ENCODE data around the gene METTL9.
"Not testable (repeated sequence)": the region's sequence is repeated elsewhere in the genome, so short reads cannot be mapped to it uniquely, and the experiment has no call there.

METTL9 gene

DNA sequence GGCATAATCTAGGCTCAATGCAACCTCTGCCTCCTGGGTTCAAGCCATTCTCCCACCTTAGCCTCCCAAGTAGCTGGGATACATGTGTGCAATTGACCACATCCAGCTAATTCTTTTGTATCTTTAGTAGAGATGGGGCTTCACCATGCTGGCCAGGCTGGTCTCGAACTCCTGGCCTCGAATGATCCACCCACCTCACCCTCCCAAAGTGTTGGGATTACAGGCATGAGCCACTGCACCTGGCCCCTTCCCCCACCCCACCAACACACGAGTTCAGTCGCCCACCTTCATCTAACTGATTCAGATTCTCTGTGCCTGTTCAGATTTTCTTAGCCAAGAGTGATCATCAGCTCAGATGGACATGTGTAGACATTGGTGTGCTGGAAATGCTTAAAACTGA is 25.0 kb upstream of the METTL9 start:
- DNase-seq (ENCODE audit: low spot score): no peak

DNA sequence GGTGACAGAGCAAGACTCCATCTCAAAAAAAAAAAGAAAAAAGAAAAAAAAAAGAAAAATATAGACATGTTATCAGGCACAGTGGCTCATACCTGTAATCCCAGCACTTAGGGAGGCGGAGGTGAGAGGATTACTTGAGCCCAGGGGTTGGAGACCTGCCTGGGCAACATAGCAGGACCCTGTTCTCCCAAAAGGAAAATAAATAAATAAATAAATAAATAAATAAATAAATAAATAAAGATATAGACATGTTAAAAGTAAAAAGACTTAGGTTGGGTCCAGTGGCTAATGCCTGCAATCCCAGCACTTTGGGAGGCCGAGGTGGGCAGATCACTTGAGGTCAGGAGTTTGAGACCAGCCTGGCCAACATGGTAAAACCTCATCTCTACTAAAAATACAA is 23.1 kb upstream of the METTL9 start:
- not testable (repeated sequence) for DNase-seq (ENCODE audit: low spot score)

DNA sequence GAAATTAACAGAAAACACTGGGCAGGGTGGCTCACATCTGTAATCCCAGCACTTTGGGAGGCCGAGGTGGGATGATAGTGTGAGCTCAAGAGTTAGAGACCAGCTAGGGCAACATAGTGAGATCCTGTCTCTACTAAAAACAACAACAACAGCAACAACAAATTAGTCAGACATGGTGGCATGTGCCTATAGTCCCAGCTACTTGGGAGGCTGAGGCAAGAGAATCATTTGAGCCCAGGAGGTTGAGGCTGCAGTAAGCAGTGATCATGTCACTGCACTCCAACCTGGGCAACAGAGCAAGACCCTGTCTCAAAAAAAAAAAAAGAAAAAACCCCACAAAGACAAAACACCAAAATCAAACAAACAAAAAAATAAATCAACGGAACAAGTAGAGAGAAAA is 21.9 kb upstream of the METTL9 start:
- not testable (repeated sequence) for DNase-seq (ENCODE audit: low spot score)

DNA sequence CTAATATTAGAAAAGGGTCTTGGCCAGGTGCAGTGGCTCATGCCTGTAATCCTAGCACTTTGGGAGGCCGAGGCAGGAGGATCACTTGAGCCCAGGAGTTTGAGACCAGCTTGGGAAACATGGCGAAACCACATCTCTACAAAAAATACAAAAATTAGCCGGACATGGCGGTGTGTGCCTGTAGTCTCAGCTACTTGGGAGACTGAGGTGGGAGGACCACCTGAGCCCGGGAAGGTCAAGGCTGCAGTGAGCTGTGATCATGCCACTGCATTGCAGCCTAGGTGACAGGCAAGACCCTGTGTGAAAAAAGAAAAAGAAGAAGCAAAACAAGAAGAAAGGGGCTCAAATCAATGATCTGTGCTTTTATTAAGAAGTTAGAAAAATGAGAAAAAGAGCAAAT is 21.1 kb upstream of the METTL9 start:
- not testable (repeated sequence) for DNase-seq (ENCODE audit: low spot score)

DNA sequence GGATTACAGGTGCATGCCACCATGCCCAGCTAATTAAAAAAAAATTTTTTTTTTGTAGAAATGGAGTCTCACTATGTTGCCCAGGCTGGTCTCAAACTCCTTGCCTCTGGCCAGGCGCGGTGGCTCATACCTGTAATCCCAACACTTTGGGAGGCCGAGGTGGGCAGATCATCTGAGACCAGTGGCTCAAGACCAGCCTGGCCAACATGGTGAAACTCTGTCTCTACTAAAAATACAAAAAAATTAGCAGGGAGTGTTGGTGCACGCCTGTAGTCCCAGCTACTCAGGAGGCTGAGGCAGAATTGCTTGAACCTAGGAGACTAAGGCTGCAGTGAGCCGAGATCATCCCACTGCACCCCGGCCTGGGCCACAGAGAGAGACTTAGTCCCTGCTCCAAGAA is 19.2 kb upstream of the METTL9 start:
- not testable (repeated sequence) for DNase-seq (ENCODE audit: low spot score)

DNA sequence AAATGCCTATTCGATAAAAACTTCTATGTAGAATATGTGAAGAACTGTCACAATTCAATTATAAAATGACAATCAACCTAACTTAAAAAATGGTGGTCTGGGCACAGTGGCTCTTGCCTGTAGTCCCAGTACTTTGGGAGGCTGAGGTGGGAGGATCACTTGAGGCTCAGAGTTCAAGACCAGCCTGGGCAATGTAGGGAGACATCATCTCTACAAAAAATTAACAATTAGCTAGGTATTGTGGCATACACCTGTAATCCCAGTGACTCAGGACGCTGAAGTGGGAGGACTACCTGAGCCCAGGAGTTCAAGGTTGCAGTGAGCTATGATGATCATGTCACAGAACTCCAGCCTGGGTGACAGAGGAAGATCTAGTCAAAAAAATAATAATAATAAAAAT is 18.6 kb upstream of the METTL9 start:
- DNase-seq (ENCODE audit: low spot score): no peak

DNA sequence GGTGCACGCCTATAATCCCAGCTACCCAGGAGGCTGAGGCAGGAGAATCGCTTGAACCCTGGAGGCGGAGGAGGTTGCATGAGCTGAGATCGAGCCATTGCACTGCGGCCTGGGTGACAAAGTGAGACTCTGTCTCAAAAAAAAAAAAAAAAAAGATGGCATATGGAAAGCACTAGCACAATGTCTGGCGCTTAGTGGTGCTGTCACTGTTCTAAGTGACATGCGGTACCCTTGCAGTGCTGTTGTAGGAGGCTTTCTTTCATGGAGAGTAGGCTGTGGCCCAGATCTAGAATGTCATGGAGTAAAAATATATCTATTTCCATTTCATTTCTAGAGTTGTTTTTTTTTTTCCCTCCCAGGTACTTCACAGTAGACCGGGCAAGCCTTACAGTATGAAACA is 14.6 kb upstream of the METTL9 start:
- DNase-seq (ENCODE audit: low spot score): no peak

DNA sequence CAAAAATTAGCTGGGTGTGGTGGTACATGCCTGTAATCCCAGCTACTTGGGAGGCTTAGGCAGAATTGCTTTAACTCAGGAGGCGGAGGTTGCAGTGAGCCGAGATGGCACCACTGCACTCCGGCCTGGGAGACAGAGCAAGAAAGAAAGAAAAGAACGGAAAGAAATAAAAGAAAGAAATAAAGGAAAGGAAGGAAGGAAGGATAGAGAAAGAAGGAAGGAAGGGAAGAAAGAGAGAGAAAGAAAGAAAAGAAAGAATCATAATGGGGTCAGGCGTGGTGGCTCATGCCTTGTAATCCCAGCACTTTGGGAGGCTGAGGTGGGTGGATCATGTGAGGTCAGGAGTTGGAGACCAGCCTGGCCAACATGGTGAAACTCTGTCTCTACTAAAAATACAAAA is 10.8 kb upstream of the METTL9 start:
- DNase-seq (ENCODE audit: low spot score): not testable (repeated sequence)

DNA sequence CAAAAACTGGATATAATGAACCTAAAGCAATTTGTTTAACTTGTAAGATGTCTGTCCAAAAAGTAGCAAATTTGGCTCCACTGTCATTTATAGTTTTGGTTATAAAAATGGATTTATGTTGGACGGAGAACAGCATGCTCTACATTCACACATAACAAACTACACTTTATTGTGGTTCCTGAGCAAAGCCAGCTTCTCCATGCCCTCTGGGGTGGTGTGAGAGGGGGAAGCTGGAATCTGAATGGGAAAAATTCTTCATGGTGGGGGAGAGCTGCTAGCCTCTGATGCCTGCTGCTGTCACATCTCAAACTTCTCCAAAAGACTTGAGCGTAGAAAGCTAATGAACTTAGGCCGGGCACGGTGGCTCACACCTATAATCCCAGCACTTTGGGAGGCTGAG is 9.8 kb upstream of the METTL9 start:
- no peak for DNase-seq (ENCODE audit: low spot score)

DNA sequence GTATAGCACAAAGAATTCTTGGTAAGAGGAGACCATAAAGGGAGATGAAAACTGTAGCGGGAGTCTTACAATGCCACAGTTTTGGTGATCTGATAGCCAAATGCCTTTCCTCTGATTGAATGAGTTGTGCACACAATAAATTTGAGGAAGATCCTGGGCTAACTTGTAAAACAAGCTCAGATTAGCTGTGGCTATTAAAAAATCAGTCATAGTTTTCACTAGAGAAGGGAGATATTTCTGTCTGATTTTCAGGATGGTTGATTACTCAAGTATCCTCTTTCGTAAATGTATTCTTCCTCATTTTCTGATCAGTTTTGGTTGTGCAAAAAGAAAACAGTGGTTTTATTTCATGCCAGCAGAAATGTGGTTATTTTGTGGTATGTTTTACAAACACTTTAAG is 9.1 kb upstream of the METTL9 start:
- DNase-seq (ENCODE audit: low spot score): no peak

DNA sequence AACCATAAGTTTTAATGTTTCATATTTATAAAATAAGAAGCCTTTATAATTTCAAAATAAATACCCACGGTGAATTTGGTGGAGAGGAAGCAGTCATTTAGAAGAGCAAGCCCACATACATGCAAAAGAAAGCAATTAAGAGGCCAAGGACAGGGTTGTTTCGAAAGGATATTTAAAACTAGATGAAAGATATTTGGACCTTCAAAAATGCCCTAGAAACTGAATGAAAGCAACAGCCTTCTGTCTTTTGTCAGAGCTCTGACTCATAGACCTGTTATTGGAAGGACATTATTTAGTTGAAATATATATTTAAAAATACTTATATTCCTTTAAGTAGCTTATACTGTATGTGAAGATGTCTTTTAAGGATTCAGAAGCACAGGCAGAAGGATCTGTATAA is 8.6 kb upstream of the METTL9 start:
- no peak for DNase-seq (ENCODE audit: low spot score)

DNA sequence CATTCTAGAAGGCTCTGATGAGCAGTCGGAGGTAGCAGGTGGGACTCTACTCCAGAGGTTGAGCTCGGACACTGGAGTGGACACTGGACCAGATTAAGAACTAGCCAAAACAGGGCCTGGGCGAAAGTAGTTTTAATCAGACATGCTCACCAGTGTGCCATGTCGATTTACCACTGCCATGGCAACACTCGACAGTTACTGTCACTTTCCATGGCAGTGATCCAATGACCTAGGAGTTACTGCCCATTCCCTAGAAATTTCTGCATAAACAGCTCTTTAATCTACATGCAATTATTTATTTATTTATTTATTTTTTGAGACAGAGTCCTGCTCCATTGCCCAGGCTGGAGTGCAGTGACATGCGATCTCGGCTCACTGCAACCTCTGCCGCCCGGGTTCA is 7.2 kb upstream of the METTL9 start:
- DNase-seq (ENCODE audit: low spot score): no peak

DNA sequence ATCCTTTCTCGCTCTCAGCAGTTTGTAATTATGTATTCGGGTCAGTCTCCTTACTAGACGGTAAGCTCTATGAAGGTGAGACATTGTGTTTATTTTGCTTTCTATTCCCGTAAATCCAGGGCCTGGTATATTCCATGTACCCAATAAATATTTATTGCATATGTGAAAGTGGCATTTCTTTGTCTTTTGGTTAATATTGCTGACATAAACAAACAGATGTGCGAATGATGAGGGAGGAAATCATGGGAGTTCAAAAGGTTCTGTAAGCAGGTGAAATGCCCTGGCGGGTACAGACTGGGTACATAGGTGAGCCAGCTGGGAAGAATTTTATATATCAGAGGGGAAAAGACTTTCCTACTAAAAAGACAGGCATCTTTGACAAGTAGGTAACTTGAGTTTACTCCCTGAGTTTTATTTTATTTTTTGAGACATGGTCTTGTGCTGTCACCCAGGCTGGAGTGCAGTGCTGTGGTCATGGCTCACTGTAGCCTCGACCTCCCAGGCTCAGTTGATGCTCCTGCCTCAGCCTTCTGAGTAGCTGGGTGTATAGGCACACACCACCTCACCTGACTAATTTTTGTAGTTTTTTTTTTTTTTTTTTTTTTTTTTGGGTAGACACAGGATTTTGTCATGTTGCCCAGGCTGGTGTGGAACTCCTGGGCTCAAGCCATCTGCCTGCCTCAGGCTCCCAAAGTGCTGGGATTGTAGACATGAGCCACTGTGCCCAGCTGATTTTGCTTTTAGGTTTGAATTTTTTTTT is 5.7 kb upstream of the METTL9 start:
- DNase-seq (ENCODE audit: low spot score): no peak

DNA sequence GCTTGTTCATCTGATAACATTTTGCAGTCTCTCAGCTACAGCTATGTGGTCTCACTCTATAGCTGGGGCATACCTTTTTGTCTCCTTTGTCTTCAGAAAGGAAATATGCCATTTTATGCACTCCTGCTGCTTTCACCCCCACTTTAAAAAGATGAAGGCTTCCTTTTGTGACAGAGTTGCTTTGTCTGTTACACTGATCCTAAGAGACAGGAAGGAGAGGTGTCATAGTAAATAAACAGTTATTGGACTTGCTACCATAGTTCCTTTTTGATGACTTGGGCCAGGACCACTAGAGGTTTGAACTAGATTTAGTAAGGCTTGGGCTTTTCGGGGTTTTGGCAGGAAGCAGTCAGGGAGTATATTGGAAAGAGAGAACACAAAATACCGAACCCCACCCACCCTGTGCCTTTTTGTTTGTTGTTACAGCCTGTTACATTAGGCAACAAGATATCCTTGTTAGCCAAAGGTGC is 1.8 kb upstream of the METTL9 start:
- no peak for DNase-seq (ENCODE audit: low spot score)

DNA sequence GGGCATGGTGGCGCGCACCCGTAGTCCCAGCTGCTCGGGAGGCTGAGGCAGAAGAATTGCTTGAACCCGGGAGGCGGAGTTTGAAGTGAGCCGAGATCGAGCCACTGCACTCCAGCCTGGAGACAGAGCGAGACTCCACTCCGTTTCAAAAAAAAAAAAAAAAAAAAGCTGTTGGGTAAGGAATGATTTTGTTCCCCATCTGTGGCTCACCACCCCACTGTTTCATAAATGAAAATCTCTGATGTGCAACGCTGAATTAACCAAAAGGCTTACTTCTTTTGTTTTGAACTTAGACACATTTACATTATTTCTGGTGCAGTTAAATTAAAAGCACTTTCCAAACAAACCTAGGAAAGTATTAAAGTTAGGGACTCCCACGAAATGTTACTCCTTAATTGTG is 1.2 kb upstream of the METTL9 start:
- no peak for DNase-seq (ENCODE audit: low spot score)

DNA sequence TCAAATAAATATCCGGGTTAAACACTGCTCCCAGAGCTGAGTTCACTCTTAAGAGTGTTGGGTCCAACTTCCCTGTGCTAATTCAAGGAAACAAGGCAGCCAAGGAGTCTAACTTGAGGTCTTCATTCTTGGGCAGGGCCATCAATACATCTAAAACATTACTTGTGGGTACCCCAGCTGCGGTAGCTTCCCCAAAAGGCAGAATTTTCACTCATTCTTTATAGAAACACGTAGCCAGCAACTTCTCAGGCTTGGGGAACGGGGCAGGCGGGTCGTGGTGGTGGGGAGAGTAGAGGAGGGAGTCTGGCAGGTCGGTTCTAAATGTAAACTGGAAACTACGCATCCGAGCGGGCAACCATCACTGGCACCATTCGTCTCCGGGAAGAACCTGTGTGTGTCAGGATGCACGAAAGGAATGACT is 666 bp upstream of the METTL9 start:
- DNase-seq (ENCODE audit: low spot score): peak; percentile 45

DNA sequence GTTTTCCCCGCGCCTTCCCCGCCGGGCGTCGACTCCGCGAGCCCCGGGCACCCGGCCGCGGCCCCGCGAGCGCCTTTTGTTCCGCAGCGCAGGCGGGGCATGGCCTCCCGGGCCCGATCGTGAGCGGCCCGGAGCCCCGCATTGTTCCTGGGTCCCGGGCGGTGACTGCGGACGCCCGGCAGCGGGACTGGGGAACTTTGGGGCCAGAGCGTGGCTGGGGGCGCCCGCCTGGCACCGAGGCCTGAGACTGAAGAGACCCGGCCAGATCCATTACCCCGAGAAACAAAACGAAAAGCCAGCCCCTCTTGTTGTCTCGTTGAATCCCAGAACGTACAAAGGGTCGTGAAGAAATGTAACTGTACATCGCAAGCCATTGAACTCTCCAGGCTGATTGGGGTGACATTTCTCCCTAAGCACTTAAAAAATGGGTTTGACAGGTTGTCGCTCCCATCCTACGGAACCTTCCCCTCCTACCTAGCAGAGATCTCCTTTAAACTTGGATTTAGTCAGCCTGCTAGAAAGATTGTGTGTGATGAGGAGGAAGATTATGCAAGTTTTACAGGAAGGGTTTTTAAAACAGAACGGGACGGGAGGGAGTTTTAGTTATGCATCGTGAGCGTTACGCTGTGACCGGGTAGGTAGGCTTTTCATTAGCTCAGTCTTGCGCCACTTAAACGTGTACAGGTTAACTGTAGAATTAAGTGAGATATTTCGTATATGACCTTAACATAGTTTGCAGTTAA is 825 bp downstream of the METTL9 start:
- peak; percentile 26 for DNase-seq (ENCODE audit: low spot score)

DNA sequence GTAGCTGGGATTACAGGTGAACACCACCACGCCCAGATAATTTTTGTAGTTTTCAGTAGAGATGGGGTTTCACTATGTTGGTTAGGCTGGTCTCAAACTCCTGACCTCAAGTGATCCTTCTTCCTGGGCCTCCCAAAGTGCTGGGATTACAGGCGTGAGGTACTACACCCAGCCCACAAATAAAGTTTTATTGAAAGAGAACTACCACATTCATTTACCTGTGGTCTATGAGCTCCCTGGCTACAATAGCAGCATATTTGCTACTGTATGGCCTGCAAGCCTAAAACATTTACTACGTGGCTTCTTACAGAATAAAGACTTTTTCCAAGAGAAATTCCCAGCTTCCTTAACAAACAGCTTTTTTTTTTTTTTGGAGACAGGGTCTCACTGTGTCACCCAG is 3.4 kb downstream of the METTL9 start:
- no peak for DNase-seq (ENCODE audit: low spot score)

DNA sequence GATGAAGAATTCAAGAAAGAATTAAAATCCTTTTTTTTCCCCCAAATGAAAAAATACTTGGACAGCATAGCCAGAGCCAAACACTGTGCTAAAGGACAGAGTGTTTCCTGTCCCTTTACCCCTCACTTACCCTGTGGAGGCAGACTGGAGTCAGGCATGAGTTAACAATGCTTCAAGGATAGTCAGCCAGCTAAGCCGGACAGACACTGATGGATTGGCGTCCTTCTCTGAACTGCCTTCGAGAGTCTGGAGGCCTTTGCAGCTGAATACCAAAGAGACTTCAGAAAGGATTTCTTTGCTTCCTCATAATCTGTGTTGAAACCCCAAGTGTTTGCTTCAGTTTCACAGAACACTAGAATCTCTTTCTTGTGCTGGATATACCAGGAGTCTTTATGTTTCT is 4.6 kb downstream of the METTL9 start:
- peak; percentile 28 for DNase-seq (ENCODE audit: low spot score)

DNA sequence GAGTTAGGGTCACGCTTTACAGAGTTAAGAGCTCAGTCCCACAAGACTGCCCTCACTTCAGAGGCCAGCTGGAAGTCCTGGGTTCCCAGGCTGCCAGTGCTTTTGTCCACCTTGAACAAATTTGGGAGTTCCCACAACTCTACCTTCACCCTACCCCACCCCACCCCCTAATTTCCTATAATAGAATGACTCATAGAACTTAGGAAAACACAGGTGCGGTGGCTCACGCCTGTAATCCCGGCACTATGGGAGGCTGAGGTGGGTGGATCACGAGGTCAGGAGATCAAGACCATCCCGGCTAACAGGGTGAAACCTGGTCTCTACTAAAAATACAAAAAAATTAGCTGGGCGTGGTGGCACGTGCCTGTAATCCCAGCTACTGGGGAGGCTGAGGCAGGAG is 6.5 kb downstream of the METTL9 start:
- not testable (repeated sequence) for DNase-seq (ENCODE audit: low spot score)

DNA sequence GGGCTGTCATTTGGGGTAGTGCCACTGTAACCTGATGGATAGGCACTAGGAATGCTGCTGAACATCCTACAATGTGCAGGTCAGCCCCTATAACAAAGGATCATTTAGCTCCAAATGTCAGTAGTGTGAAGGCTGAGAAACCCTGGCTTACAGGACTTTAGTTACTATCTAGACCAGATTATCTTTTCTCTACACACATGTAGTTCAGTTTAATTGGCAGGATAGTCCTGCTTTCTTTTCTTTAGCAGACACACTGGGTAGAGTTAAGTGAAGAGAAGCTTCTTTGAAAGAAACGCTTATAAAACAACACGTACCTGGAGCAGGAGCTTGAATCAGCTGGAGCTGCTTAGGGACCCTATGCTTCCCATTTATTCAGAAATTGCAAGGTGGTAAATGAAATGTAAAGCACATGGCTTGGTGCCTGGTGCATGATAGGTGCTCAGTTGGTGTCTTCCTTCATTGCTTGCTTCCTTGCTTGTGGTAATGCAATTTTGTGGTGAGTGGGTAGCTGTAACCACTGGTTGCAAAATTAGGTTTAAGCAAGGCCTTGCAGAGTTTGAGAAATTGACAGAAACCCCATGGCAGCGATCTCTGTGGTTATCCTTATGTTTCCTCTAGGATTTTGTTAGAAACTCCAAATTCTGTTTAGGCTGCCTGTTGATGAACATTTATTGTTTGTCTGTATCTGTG is 9.4 kb downstream of the METTL9 start:
- DNase-seq (ENCODE audit: low spot score): no peak

DNA sequence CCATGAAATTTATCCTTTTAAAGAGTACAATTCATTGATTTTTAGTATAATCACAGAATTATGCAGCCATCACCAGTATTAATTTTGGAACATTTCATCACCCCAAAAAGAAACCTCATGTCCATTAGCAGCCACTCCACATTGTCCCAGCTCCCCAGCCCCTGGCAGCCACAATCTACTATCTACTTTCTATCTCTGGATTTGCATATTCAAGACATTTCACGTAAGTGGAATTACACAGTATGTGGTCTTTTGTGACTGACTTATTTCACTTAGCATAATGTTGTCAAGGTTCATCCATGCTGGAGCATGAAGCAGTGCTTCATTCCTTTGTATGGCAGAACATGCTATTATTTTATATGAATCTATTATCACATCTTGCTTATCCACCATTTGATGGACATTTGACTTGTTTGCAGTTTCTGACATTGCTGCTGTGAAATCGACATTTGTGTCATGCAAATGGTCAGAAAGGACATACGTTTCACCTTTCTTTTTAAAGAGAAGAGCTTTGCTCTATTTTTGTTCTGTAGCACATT is 10.7 kb downstream of the METTL9 start:
- no peak for DNase-seq (ENCODE audit: low spot score)

DNA sequence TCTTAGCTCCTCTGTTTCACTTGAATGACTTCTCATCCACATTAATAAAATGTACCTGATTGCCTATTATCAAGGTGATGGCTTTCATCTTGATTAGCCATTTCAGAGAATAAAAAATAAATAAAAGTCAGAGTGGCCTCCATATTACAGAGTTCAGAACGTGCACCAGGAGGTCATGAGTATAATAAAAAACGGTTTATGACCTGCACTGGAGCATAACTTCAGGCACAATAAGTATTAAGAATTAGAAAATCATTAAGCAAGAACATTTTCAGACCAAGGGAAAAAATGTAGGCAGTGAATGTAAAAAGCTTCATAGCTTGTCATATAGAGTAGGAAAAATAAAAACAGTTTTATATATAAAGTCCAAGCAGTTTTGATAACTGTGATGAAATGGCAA is 11.4 kb downstream of the METTL9 start:
- no peak for DNase-seq (ENCODE audit: low spot score)
